ENCODE measurements around the gene TP53BP2.

- TF ChIP-seq, protein P1, sequence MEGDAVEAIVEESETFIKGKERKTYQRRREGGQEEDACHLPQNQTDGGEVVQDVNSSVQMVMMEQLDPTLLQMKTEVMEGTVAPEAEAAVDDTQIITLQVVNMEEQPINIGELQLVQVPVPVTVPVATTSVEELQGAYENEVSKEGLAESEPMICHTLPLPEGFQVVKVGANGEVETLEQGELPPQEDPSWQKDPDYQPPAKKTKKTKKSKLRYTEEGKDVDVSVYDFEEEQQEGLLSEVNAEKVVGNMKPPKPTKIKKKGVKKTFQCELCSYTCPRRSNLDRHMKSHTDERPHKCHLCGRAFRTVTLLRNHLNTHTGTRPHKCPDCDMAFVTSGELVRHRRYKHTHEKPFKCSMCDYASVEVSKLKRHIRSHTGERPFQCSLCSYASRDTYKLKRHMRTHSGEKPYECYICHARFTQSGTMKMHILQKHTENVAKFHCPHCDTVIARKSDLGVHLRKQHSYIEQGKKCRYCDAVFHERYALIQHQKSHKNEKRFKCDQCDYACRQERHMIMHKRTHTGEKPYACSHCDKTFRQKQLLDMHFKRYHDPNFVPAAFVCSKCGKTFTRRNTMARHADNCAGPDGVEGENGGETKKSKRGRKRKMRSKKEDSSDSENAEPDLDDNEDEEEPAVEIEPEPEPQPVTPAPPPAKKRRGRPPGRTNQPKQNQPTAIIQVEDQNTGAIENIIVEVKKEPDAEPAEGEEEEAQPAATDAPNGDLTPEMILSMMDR (conservative IDR thresholded peaks at IDR 0.05; ENCODE audit: low read length), result no peak
- no peak for TF ChIP-seq EZH2phosphoT487 (IDR thresholded peaks at IDR 0.05; ENCODE audit: borderline replicate concordance, low read depth, low read length)
Observed at GRCh38 chr1:223886516-223886921, 40.8 kb upstream of the TP53BP2 start.

Measured in OCI-LY7 (cell line).